Liver (tissue), 3 donors: Measurements from ENCODE around the gene STAT5B.

Experiments
- ATF3 ChIP-seq: IDR thresholded peaks from 2 replicates; pipeline ENCODE4 v1.6.1; 2016; ENCODE audit warnings: antibody characterized with exemption
- CTCF ChIP-seq: fragments of 150-350 bp; IDR thresholded peaks from 2 replicates; pipeline ENCODE4 v1.5.1; 2017; ENCODE audit warnings: improper control_type of control experiment, low read depth, low read length; ENCODE audit not compliant: missing input control
- JUND ChIP-seq, 2 donors: IDR thresholded peaks; 2 replicates each; pipeline ENCODE4 v1.6.1; 2016; ENCODE audit warnings: antibody characterized with exemption in 2 of 2
- MAX ChIP-seq: IDR thresholded peaks from 2 replicates; pipeline ENCODE4 v1.6.1; 2016; ENCODE audit warnings: antibody characterized with exemption
- REST ChIP-seq: IDR thresholded peaks from 2 replicates; pipeline ENCODE4 v1.6.1; 2016; ENCODE audit warnings: antibody characterized with exemption, mild to moderate bottlenecking
- TAF1 ChIP-seq: conservative IDR thresholded peaks from 2 replicates; pipeline ENCODE4 v1.6.1; 2016; ENCODE audit warnings: antibody characterized with exemption, mild to moderate bottlenecking
- donor health status: healthy.
- donor health status: healthy.

- no peak for TF ChIP-seq MAX
- no peak for TF ChIP-seq CTCF
- TF ChIP-seq REST: no peak
- TF ChIP-seq TAF1: no peak
- TF ChIP-seq ATF3: no peak
- TF ChIP-seq JUND (IDR thresholded peaks at IDR 0.05): no peak
Observed at GRCh38 chr17:42313773-42314566, 37.8 kb upstream of the STAT5B start.
